Fibroblast of upper back skin (primary cell): ENCODE data around the gene KCNMA1.

ENCODE experiments used
- DNase-seq: peaks from one replicate; pipeline ENCODE4 v3.0.0-alpha.2; 2013

Gene KCNMA1

GRCh38 chr10:77386365-77386764 lies 251.2 kb downstream of the KCNMA1 start:
- DNase-seq = no peak

GRCh38 chr10:77385315-77385714 lies 252.3 kb downstream of the KCNMA1 start:
- no peak for DNase-seq

GRCh38 chr10:77383861-77384553 lies 253.6 kb downstream of the KCNMA1 start:
- DNase-seq = no peak

GRCh38 chr10:77381750-77382149 lies 255.9 kb downstream of the KCNMA1 start:
- DNase-seq = no peak

- DNase-seq = no peak
These were observed 256.9 kb downstream of the KCNMA1 start for GRCh38 chr10:77380723-77381122.

GRCh38 chr10:77380191-77380590 lies 257.4 kb downstream of the KCNMA1 start:
- no peak for DNase-seq

GRCh38 chr10:77378366-77379349 lies 258.9 kb downstream of the KCNMA1 start:
- no peak for DNase-seq

GRCh38 chr10:77377678-77378352 lies 259.8 kb downstream of the KCNMA1 start:
- DNase-seq = no peak

GRCh38 chr10:77377034-77377433 lies 260.6 kb downstream of the KCNMA1 start:
- no peak for DNase-seq

GRCh38 chr10:77374189-77374656 lies 263.4 kb downstream of the KCNMA1 start:
- no peak for DNase-seq

GRCh38 chr10:77371848-77372799 lies 265.5 kb downstream of the KCNMA1 start:
- DNase-seq = no peak

- no peak for DNase-seq
These were observed 266.2 kb downstream of the KCNMA1 start for GRCh38 chr10:77371421-77371820.

GRCh38 chr10:77368006-77368405 lies 269.6 kb downstream of the KCNMA1 start:
- DNase-seq = no peak

GRCh38 chr10:77363210-77363609 lies 274.4 kb downstream of the KCNMA1 start:
- no peak for DNase-seq

- DNase-seq = no peak
These were observed 275.8 kb downstream of the KCNMA1 start for GRCh38 chr10:77361831-77362230.

- DNase-seq = no peak
These were observed 276.2 kb downstream of the KCNMA1 start for GRCh38 chr10:77361426-77361825.

- no peak for DNase-seq
These were observed 276.8 kb downstream of the KCNMA1 start for GRCh38 chr10:77360835-77361234.

- DNase-seq = peak; percentile 59
These were observed 277.6 kb downstream of the KCNMA1 start for GRCh38 chr10:77359950-77360520.

- DNase-seq = no peak
These were observed 278.3 kb downstream of the KCNMA1 start for GRCh38 chr10:77359287-77359691.

- DNase-seq = no peak
These were observed 279.0 kb downstream of the KCNMA1 start for GRCh38 chr10:77358656-77359055.

- DNase-seq = peak; percentile 78
These were observed 279.8 kb downstream of the KCNMA1 start for GRCh38 chr10:77357611-77358310.
